IMR-90 (cell line): ENCODE measurements around the gene CTNNA2. TPM values are rescaled to one million over a fixed set of nuclear protein-coding genes. Genes with fewer than 3 reads are reported as not detected.

Experiments
- ATAC-seq: fragments of 200-7000 bp; cut with Tn5 transposase; 2 replicates; pipeline ENCODE4 v1.9.1; 2020; ENCODE audit warnings: low read depth, mild to moderate bottlenecking, moderate library complexity
- BruUV-seq: library from RNA; stranded (reverse); fragments of 400-500 nt; replicated peaks from 2 replicates; lab custom pipeline; 2021; lab: Mats Ljungman, UMichigan
- CTCF ChIA-PET: fragments of 300-600 bp; formaldehyde crosslinking; extraction: SDS; loops from one replicate; lab custom pipeline; 2021; ENCODE audit warnings: antibody characterized with exemption; lab: Yijun Ruan, JAX
- POLR2A ChIA-PET: fragments of 300-600 bp; sonication (Branson Sonifier 250); formaldehyde crosslinking; loops from one replicate; lab custom pipeline; 2022; ENCODE audit warnings: antibody characterized with exemption; ENCODE audit not compliant: unreplicated experiment; lab: Charles Lee
- DNase-seq: peaks from one replicate; pipeline ENCODE4 v3.0.0; 2013
- H2AFZ ChIP-seq: replicated peaks from 2 replicates; pipeline ENCODE3; 2013; ENCODE audit warnings: low read length, mild to moderate bottlenecking; ENCODE audit not compliant: poor library complexity
- H2AK5ac ChIP-seq: 2 replicates; pipeline ENCODE4 v1.6.1; 2013; ENCODE audit warnings: low read depth, low read length, inconsistent platforms
- H2AK9ac ChIP-seq: replicated peaks from 2 replicates; pipeline ENCODE3; 2013; ENCODE audit warnings: mild to moderate bottlenecking, low read depth, low read length, moderate library complexity; ENCODE audit not compliant: poor library complexity
- H2BK120ac ChIP-seq: 2 replicates; pipeline ENCODE4 v1.6.1; 2013; ENCODE audit warnings: low read depth, low read length, inconsistent platforms
- H2BK15ac ChIP-seq: 3 replicates; pipeline ENCODE4 v1.6.1; 2013; ENCODE audit warnings: low read depth, low read length, inconsistent platforms
- H2BK20ac ChIP-seq: 2 replicates; pipeline ENCODE4 v1.6.1; 2013; ENCODE audit warnings: low read depth, mild to moderate bottlenecking, inconsistent platforms, low read length, moderate library complexity
- H2BK5ac ChIP-seq: 2 replicates; pipeline ENCODE4 v1.6.1; 2013; ENCODE audit warnings: mild to moderate bottlenecking, low read depth, low read length, inconsistent platforms; ENCODE audit not compliant: poor library complexity, severe bottlenecking
- H3K14ac ChIP-seq: replicated peaks from 2 replicates; pipeline ENCODE4 v1.6.1; 2013; ENCODE audit warnings: low read depth, low read length, inconsistent platforms
- H3K18ac ChIP-seq: 2 replicates; pipeline ENCODE4 v1.6.1; 2013; ENCODE audit warnings: low read depth, low read length, control low read depth
- H3K23ac ChIP-seq: 2 replicates; pipeline ENCODE4 v1.6.1; 2013; ENCODE audit warnings: low read depth, low read length, inconsistent platforms
- H3K27ac ChIP-seq: 2 replicates; pipeline ENCODE4 v1.5.1; 2013; ENCODE audit warnings: mild to moderate bottlenecking, control low read depth, low read length; ENCODE audit not compliant: insufficient read depth
- H3K27me3 ChIP-seq: 2 replicates; pipeline ENCODE4 v1.6.1; 2013; ENCODE audit warnings: low read length; ENCODE audit not compliant: control insufficient read depth, insufficient read depth
- H3K36me3 ChIP-seq: 2 replicates; pipeline ENCODE4 v1.6.1; 2013; ENCODE audit warnings: low read length, mixed read lengths; ENCODE audit not compliant: control insufficient read depth, insufficient read depth
- H3K4ac ChIP-seq: 2 replicates; pipeline ENCODE4 v1.6.1; 2013; ENCODE audit warnings: low read depth, low read length, inconsistent platforms
- H3K4me1 ChIP-seq: 2 replicates; pipeline ENCODE4 v1.6.1; 2013; ENCODE audit warnings: low read length, mixed read lengths; ENCODE audit not compliant: control insufficient read depth, insufficient read depth
- H3K4me2 ChIP-seq: 2 replicates; pipeline ENCODE4 v1.6.1; 2013; ENCODE audit warnings: low read depth, mild to moderate bottlenecking, control low read depth, low read length, moderate library complexity
- H3K4me3 ChIP-seq: 2 replicates; pipeline ENCODE4 v1.5.1; 2013; ENCODE audit warnings: low read depth, mild to moderate bottlenecking, control low read depth, low read length, moderate library complexity; ENCODE audit not compliant: insufficient read depth
- H3K56ac ChIP-seq: 2 replicates; pipeline ENCODE4 v1.6.1; 2013; ENCODE audit warnings: low read length, inconsistent platforms; ENCODE audit not compliant: insufficient read depth; ENCODE audit errors: extremely low read depth
- H3K79me1 ChIP-seq, 2 experiments: 2 replicates each; pipeline ENCODE4 v1.6.1; 2013; ENCODE audit warnings: low read length in 2 of 2, inconsistent platforms in 1 of 2, low read depth in 1 of 2
- H3K9ac ChIP-seq: 2 replicates; pipeline ENCODE4 v1.6.1; 2013; ENCODE audit warnings: low read depth, low read length, control low read depth
- H3K9me1 ChIP-seq: 2 replicates; pipeline ENCODE4 v1.6.1; 2013; ENCODE audit warnings: low read length, inconsistent platforms; ENCODE audit not compliant: insufficient read depth
- H3K9me3 ChIP-seq: 2 replicates; pipeline ENCODE4 v1.6.1; 2013; ENCODE audit warnings: low read length; ENCODE audit not compliant: control insufficient read depth, insufficient read depth
- H4K20me1 ChIP-seq: 2 replicates; pipeline ENCODE4 v1.6.1; 2013; ENCODE audit warnings: low read length, inconsistent platforms; ENCODE audit not compliant: insufficient read depth
- H4K5ac ChIP-seq: 2 replicates; pipeline ENCODE4 v1.6.1; 2013; ENCODE audit warnings: mild to moderate bottlenecking, low read depth, low read length, control low read depth
- H4K8ac ChIP-seq, 2 experiments: 2 replicates each; pipeline ENCODE4 v1.6.1; 2013; ENCODE audit warnings: low read depth in 2 of 2, low read length in 2 of 2, control low read depth in 1 of 2, inconsistent platforms in 1 of 2
- H4K91ac ChIP-seq: 2 replicates; pipeline ENCODE4 v1.6.1; 2013; ENCODE audit warnings: low read depth, low read length, inconsistent platforms; ENCODE audit not compliant: insufficient read depth
- BHLHE40 ChIP-seq: fragments of 150-350 bp; IDR thresholded peaks from 2 replicates; pipeline ENCODE4 v1.6.1; 2016; ENCODE audit warnings: mild to moderate bottlenecking, low read depth, low read length
- CEBPB ChIP-seq: IDR thresholded peaks from 2 replicates; pipeline ENCODE4 v1.6.1; 2012; ENCODE audit warnings: low read depth, low read length, improper control_type of control experiment
- CHD1 ChIP-seq: IDR thresholded peaks from 2 replicates; pipeline ENCODE4 v1.6.1; 2012; ENCODE audit warnings: low read depth, low read length, improper control_type of control experiment
- CTCF ChIP-seq: conservative IDR thresholded peaks from 2 replicates; pipeline ENCODE4 v1.5.1; 2012; ENCODE audit warnings: mild to moderate bottlenecking, low read depth, low read length, improper control_type of control experiment
- FOS ChIP-seq: fragments of 150-350 bp; IDR thresholded peaks from 2 replicates; pipeline ENCODE4 v1.6.1; 2016; ENCODE audit warnings: low read depth, low read length
- MAFK ChIP-seq: IDR thresholded peaks from 2 replicates; pipeline ENCODE4 v1.6.1; 2012; ENCODE audit warnings: low read depth, low read length, improper control_type of control experiment
- MAZ ChIP-seq: IDR thresholded peaks from 2 replicates; pipeline ENCODE4 v1.6.1; 2012; ENCODE audit warnings: low read depth, mild to moderate bottlenecking, low read length, improper control_type of control experiment, moderate library complexity, borderline replicate concordance
- MXI1 ChIP-seq: IDR thresholded peaks from 2 replicates; pipeline ENCODE4 v1.6.1; 2012; ENCODE audit warnings: low read depth, mild to moderate bottlenecking, low read length, moderate library complexity, borderline replicate concordance
- NFE2L2 ChIP-seq: fragments of 150-350 bp; IDR thresholded peaks from 2 replicates; pipeline ENCODE4 v1.6.1; 2016; ENCODE audit warnings: low read depth, mild to moderate bottlenecking, low read length
- POLR2A ChIP-seq: IDR thresholded peaks from 2 replicates; pipeline ENCODE4 v1.6.1; 2012; ENCODE audit warnings: mild to moderate bottlenecking, low read depth, low read length
- RAD21 ChIP-seq: IDR thresholded peaks from 2 replicates; pipeline ENCODE4 v1.6.1; 2012; ENCODE audit warnings: low read length, improper control_type of control experiment
- RCOR1 ChIP-seq: IDR thresholded peaks from 2 replicates; pipeline ENCODE4 v1.6.1; 2012; ENCODE audit warnings: mild to moderate bottlenecking, low read length, improper control_type of control experiment; ENCODE audit not compliant: insufficient replicate concordance
- RFX5 ChIP-seq: IDR thresholded peaks from 2 replicates; pipeline ENCODE4 v1.8.0; 2012; ENCODE audit warnings: low read depth, mild to moderate bottlenecking, low read length, moderate library complexity
- SMC3 ChIP-seq: fragments of 150-350 bp; IDR thresholded peaks from 2 replicates; pipeline ENCODE4 v1.6.1; 2016; ENCODE audit warnings: low read depth, mild to moderate bottlenecking, antibody characterized with exemption, low read length, moderate library complexity
- USF2 ChIP-seq: fragments of 150-350 bp; IDR thresholded peaks from 2 replicates; pipeline ENCODE4 v1.6.1; 2017; ENCODE audit warnings: mild to moderate bottlenecking, antibody characterized with exemption, low read length, low read depth
- WGBS, 2 experiments: methylation state at CpG; one replicate each; pipeline versions ENCODE4 v1.1.5 to v1.1.7; 2013; ENCODE audit warnings: missing lambda C conversion rate in 2 of 2; ENCODE audit not compliant: insufficient read length in 1 of 2; ENCODE audit errors: extremely low coverage in 2 of 2; 5-methylcytosine and 5-hydroxymethylcytosine counted together
- dilution Hi-C: fragments of 300-500 bp; cut with HindIII; formaldehyde crosslinking; loops from one replicate; pipeline ENCODE4 v1.14.3; 2018; ENCODE audit warnings: low sequenced_read_pairs; ENCODE audit not compliant: unreplicated experiment
- in situ Hi-C: fragments of 300-500 bp; cut with MboI; formaldehyde crosslinking; loops from 3 replicates; pipeline ENCODE4 v1.14.3; 2019; ENCODE audit warnings: low sequenced_read_pairs, inconsistent platforms, mixed read lengths
- intact Hi-C: fragments of 100-400 bp; cut with micrococcal nuclease; formaldehyde crosslinking; loops from 2 replicates; pipeline ENCODE4 v1.10.0; 2022
- polyA plus RNA-seq, 3 experiments: library from polyadenylated mRNA; depleted of rRNA; stranded (reverse); fragments of >200 nt; gene quantifications; 2 replicates each; pipeline ENCODE4 v1.2.3, GENCODE V29; 2012; ENCODE audit warnings: low replicate concordance in 1 of 3
- total RNA-seq: library from RNA; depleted of rRNA; stranded (reverse); fragments of >200 nt; gene quantifications from 2 replicates; pipeline ENCODE4 v1.2.3, GENCODE V29; 2012
- TF ChIP-seq, protein P1 (sequence below): fragments of 150-350 bp; IDR thresholded peaks from 2 replicates; pipeline ENCODE4 v1.6.1; 2016; ENCODE audit warnings: low read depth, mild to moderate bottlenecking, low read length, moderate library complexity, borderline replicate concordance

The CTNNA2 gene
- total and polyA plus RNA-seq, 2 of the 4 experiments (the other 2 are of a cell fraction) = not detected

GRCh38 chr2:79758042-79758441 lies 245.2 kb downstream of the CTNNA2 start:
- H3K14ac ChIP-seq = no peak overlapping the region
- no peaks in the 10 kb centered on the region for H3K4me1 ChIP-seq
- no peaks in the 10 kb centered on the region for H4K20me1 ChIP-seq
- no CpG with 5 or more reads among the region's 5 CpGs for WGBS, 2 experiments
- no peak overlapping the region for H2BK15ac ChIP-seq
- H2AFZ ChIP-seq = no peak overlapping the region
- TF ChIP-seq USF2 (no peak), MAFK (no peak), BHLHE40 (no peak), POLR2A (no peak), FOS (no peak), MXI1 (no peak), CHD1 (no peak), SMC3 (no peak), CEBPB (no peak), RCOR1 (no peak), RFX5 (no peak), RAD21 (no peak), MAZ (no peak), CTCF (no peak), NFE2L2 (no peak)
- TF ChIP-seq, protein P1, sequence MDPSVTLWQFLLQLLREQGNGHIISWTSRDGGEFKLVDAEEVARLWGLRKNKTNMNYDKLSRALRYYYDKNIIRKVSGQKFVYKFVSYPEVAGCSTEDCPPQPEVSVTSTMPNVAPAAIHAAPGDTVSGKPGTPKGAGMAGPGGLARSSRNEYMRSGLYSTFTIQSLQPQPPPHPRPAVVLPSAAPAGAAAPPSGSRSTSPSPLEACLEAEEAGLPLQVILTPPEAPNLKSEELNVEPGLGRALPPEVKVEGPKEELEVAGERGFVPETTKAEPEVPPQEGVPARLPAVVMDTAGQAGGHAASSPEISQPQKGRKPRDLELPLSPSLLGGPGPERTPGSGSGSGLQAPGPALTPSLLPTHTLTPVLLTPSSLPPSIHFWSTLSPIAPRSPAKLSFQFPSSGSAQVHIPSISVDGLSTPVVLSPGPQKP = no peak
- CTCF ChIA-PET = no interaction called here
- no peak overlapping the region for H4K8ac ChIP-seq
- no peak overlapping the region for H2BK120ac ChIP-seq
- dilution Hi-C loops = no loop called here
- no peak overlapping the region for H3K4me2 ChIP-seq
- H3K56ac ChIP-seq = no peak overlapping the region
- no peaks in the 10 kb centered on the region for H3K27me3 ChIP-seq
- no peak overlapping the region for H2BK20ac ChIP-seq
- intact Hi-C loops = no loop called here
- no peak overlapping the region for H3K9ac ChIP-seq
- BruUV-seq = no TSS peak
- no peaks in the 10 kb centered on the region for H3K36me3 ChIP-seq
- H3K79me1 ChIP-seq = no peaks in the 10 kb centered on the region
- DNase-seq (no peak), ATAC-seq (no peak)
- no peak overlapping the region for H3K27ac ChIP-seq
- in situ Hi-C loops = loop anchor here (25.0 kb wide), 1 partner anchor 96 kb away; no protein-coding TSS in a partner anchor
- no peak overlapping the region for H3K18ac ChIP-seq
- H2BK5ac ChIP-seq = no peak overlapping the region
- H2AK5ac ChIP-seq = no peak overlapping the region
- H3K9me1 ChIP-seq = no peaks in the 10 kb centered on the region
- no peak overlapping the region for H2AK9ac ChIP-seq
- H3K23ac ChIP-seq = no peak overlapping the region
- H3K4ac ChIP-seq = no peak overlapping the region
- no peak overlapping the region for H4K5ac ChIP-seq
- no peak overlapping the region for H3K4me3 ChIP-seq
- no peak overlapping the region for H4K91ac ChIP-seq
- POLR2A ChIA-PET = no interaction called here
- H3K9me3 ChIP-seq = no peaks in the 10 kb centered on the region
